ENCODE results near the gene ST7.

- TF ChIP-seq CTCF (optimal IDR thresholded peaks at IDR 0.05 in 1 of 3, IDR thresholded peaks at IDR 0.05 in 1 of 3, conservative IDR thresholded peaks at IDR 0.05 in 1 of 3; ENCODE audit: extremely low read depth in 1 of 3, insufficient read depth in 2 of 3, low read length in 3 of 3): no peak
- TF ChIP-seq EZH2 (IDR thresholded peaks at IDR 0.05; ENCODE audit: low read length): no peak
Measured at GRCh38 chr7:117004899-117005298, 51.6 kb downstream of the ST7 start.
